ENCODE measurements around the gene ZNF362.

GRCh38 chr1:33288976-33289857, 32.9 kb downstream of the ZNF362 start:
- TF ChIP-seq CTCF (tag by site-specific recombination; IDR thresholded peaks at IDR 0.05): no peak
- no peak for TF ChIP-seq ZNF404 (tag by site-specific recombination; IDR thresholded peaks at IDR 0.05)
- no peak for TF ChIP-seq ZNF175 (tag by site-specific recombination; IDR thresholded peaks at IDR 0.05)
- no peak for TF ChIP-seq PRDM6 (tag by site-specific recombination; IDR thresholded peaks at IDR 0.05)
- no peak for TF ChIP-seq ZNF362 (tag by site-specific recombination; IDR thresholded peaks at IDR 0.05)
- TF ChIP-seq ZNF514 (tag by site-specific recombination; IDR thresholded peaks at IDR 0.05): no peak
- TF ChIP-seq INSM2 (tag by site-specific recombination; IDR thresholded peaks at IDR 0.05): no peak
- no peak for TF ChIP-seq ZNF488 (tag by site-specific recombination; IDR thresholded peaks at IDR 0.05)
- no peak for TF ChIP-seq AEBP2 (tag by site-specific recombination; IDR thresholded peaks at IDR 0.05; ENCODE audit: borderline replicate concordance)
- TF ChIP-seq ZNF221 (tag by site-specific recombination; IDR thresholded peaks at IDR 0.05; ENCODE audit: borderline replicate concordance): no peak
- TF ChIP-seq ZNF274 (IDR thresholded peaks at IDR 0.05; ENCODE audit: low read length): no peak
- no peak for TF ChIP-seq ZNF274 (tag by site-specific recombination; IDR thresholded peaks at IDR 0.05; ENCODE audit: borderline replicate concordance)
- TF ChIP-seq ZNF830 (tag by site-specific recombination; IDR thresholded peaks at IDR 0.05; ENCODE audit: low read depth): no peak
- TF ChIP-seq ZNF626 (tag by site-specific recombination; IDR thresholded peaks at IDR 0.05): no peak
- TF ChIP-seq YY1 (tag by site-specific recombination; IDR thresholded peaks at IDR 0.05): no peak

All from HEK293 (cell line).